D721Med (cell line): ENCODE results near the gene SNCG.

Experiments used
- DNase-seq: peaks from one replicate; pipeline ENCODE4 v3.0.0; 2011; ENCODE audit warnings: low spot score; ENCODE audit not compliant: insufficient read length
- FAIRE-seq: peaks from 2 replicates; lab custom pipeline; 2011; peaks lifted over from hg19 to GRCh38; lab: Jason Lieb, UNC
- TF ChIP-seq, protein P1 (sequence below): IDR thresholded peaks from 2 replicates; pipeline ENCODE4 v1.5.1; 2012; ENCODE audit warnings: mild to moderate bottlenecking, control low read depth; ENCODE audit not compliant: insufficient read depth; ENCODE audit errors: missing control alignments

SNCG gene

DNA sequence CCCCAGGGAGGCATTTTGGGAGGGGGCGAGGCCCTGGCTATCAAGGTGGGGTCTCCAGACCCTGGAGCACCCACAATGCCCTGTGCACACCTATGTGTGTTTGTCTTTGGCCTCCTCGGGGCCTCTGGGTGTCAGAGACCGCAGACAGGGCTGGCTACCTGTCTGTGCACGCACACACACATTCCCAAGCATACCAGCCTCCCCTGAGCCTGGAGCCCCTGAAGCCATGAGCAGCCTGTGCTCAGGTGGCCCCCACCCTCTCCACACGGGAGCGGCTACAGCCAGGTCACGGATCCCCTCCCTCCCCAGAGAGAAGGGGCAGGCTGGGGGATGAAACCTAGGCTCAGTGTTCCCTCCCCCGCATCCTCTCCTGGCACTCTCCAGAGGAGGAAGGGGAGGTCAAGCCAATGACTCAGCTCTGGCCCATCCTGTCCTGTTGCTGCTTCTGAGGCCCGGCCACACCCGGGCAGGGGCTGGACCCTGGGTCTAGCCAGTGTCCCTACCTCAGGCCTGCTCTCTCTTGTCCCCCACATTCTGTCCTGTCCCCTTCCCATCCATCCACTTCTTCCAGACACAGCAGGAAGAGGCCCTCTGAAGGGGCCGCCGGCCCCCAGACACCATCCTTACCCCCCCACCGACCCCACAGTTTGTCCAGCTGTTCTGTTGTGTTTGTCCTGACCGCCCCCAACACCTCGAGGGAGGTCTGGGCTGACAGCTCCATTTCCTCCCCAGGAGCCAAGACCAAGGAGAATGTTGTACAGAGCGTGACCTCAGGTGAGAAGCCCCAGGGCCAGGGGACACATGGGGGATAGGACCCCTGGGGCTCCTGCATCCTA, 720 bp downstream of the SNCG start:
- FAIRE-seq = no peak
- TF ChIP-seq, protein P1, sequence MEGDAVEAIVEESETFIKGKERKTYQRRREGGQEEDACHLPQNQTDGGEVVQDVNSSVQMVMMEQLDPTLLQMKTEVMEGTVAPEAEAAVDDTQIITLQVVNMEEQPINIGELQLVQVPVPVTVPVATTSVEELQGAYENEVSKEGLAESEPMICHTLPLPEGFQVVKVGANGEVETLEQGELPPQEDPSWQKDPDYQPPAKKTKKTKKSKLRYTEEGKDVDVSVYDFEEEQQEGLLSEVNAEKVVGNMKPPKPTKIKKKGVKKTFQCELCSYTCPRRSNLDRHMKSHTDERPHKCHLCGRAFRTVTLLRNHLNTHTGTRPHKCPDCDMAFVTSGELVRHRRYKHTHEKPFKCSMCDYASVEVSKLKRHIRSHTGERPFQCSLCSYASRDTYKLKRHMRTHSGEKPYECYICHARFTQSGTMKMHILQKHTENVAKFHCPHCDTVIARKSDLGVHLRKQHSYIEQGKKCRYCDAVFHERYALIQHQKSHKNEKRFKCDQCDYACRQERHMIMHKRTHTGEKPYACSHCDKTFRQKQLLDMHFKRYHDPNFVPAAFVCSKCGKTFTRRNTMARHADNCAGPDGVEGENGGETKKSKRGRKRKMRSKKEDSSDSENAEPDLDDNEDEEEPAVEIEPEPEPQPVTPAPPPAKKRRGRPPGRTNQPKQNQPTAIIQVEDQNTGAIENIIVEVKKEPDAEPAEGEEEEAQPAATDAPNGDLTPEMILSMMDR = no peak
- DNase-seq = no peak

DNA sequence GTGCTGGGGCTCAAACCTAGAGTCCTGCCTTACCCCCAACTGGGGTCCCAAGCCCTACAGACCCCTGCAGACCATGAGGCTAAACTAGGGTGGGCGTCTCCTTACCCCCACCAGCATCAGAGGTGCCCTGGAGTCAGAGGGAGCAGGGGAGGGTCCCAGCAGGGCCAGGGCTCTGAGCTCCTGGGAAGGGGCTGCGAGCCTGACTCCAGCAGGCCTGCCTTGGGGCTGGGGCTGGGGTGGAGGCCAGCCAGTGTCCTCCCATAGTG, 1.3 kb downstream of the SNCG start:
- no peak for DNase-seq
- TF ChIP-seq, protein P1 = no peak
- no peak for FAIRE-seq

GRCh38 chr10:86960003-86960862, 1.8 kb downstream of the SNCG start:
- DNase-seq (peak; percentile 65), FAIRE-seq (no peak)
- TF ChIP-seq, protein P1 = peak; percentile 75

GRCh38 chr10:86960863-86961434, 2.5 kb downstream of the SNCG start:
- TF ChIP-seq, protein P1 = no peak
- no peak for DNase-seq
- FAIRE-seq = no peak

GRCh38 chr10:86961481-86962091, 3.2 kb downstream of the SNCG start:
- DNase-seq = no peak
- TF ChIP-seq, protein P1 = no peak
- no peak for FAIRE-seq

DNA sequence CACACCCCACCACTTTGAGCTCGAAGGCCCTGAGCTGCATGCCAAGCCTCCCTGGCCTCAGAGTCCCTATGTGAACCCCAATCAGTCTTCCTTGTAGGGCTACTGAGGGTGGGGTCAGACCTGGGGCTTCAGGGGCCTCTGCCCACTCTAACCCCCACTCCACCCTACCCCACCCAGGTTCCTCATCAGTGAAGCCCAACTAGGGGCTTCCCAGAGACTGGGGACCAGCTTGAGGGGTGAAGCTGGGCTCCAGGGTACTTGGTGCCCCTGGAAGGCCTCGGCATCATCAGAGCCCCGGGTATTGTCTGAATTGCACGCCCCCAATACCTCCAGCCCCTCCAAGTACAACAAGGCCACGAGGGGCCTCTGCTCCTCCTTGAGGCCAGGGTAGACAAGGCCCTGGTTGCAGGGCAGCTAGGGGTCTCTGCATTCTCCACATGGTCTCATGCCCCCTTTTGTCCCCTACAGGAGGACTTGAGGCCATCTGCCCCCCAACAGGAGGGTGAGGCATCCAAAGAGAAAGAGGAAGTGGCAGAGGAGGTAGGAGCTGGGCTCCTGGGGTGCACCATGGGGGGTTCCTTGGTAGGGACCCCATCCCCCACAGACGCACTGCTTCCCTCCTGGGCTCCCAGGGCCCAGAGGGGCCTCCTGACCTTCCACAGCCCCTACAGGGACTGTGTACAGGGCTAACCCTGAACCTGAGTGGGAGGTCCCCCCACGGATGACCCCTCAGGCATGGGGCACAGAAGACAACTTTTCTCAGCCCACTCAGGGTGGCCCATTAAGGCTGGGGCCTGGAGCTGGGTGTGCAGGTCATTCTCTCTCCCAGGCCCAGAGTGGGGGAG, 4.0 kb downstream of the SNCG start:
- FAIRE-seq = no peak

More for the DNA sequence above, 4.0 kb downstream of the SNCG start:
- TF ChIP-seq, protein P1 = no peak
- no peak for DNase-seq
